DND-41 (cell line): ENCODE results near the gene THOC5.

Experiments used
- ATAC-seq: fragments of 200-7000 bp; cut with Tn5 transposase; 3 replicates; pipeline ENCODE4 v1.9.1; 2021; ENCODE audit warnings: low read depth; ENCODE audit not compliant: insufficient read depth
- DNase-seq: peaks from one replicate; pipeline ENCODE4 v3.0.0-alpha.2; 2020
- H2AFZ ChIP-seq: 2 replicates; pipeline ENCODE4 v1.6.0; 2012; ENCODE audit warnings: low read depth, low read length
- H3K27ac ChIP-seq: 2 replicates; pipeline ENCODE4 v1.5.1; 2012; ENCODE audit warnings: low read length, inconsistent platforms
- H3K27me3 ChIP-seq: fragments of 200-600 bp; sonication (generic); 2 replicates; pipeline ENCODE4 v1.6.0; 2012; ENCODE audit warnings: low read length, mild to moderate bottlenecking, inconsistent platforms; ENCODE audit not compliant: insufficient read depth, poor library complexity
- H3K36me3 ChIP-seq: 2 replicates; pipeline ENCODE4 v1.5.1; 2012; ENCODE audit warnings: low read length, inconsistent platforms; ENCODE audit not compliant: insufficient read depth
- H3K4me1 ChIP-seq: 2 replicates; pipeline ENCODE4 v1.5.1; 2012; ENCODE audit warnings: mild to moderate bottlenecking, low read length; ENCODE audit not compliant: insufficient read depth
- H3K4me2 ChIP-seq: 2 replicates; pipeline ENCODE4 v1.6.0; 2012; ENCODE audit warnings: mild to moderate bottlenecking, moderate library complexity, low read length, inconsistent platforms; ENCODE audit not compliant: insufficient read depth
- H3K4me3 ChIP-seq, 2 experiments: fragments of 200-600 bp in 1 of 2; shearing (Covaris generic) in 1 of 2; 2 replicates each; pipeline ENCODE4 v1.5.1; 2012 to 2016; ENCODE audit warnings: inconsistent platforms in 2 of 2, low read length in 2 of 2, mild to moderate bottlenecking in 2 of 2, low read depth in 1 of 2, moderate library complexity in 1 of 2
- H3K79me2 ChIP-seq: 2 replicates; pipeline ENCODE4 v1.6.0; 2012; ENCODE audit warnings: low read length, inconsistent platforms; ENCODE audit not compliant: insufficient read depth
- H3K9ac ChIP-seq: 2 replicates; pipeline ENCODE4 v1.6.0; 2012; ENCODE audit warnings: low read depth, mild to moderate bottlenecking, inconsistent platforms, low read length, moderate library complexity
- H3K9me3 ChIP-seq: 2 replicates; pipeline ENCODE4 v1.5.1; 2012; ENCODE audit warnings: low read length, moderate library complexity, mild to moderate bottlenecking, inconsistent platforms; ENCODE audit not compliant: insufficient read depth, severe bottlenecking
- H4K20me1 ChIP-seq: 2 replicates; pipeline ENCODE4 v1.6.0; 2012; ENCODE audit warnings: low read length; ENCODE audit not compliant: insufficient read depth
- EZH2 ChIP-seq: IDR thresholded peaks from 3 replicates; pipeline ENCODE4 v1.6.1; 2012; ENCODE audit warnings: borderline replicate concordance, low read depth, mild to moderate bottlenecking, moderate library complexity, low read length, inconsistent platforms; ENCODE audit not compliant: severe bottlenecking
- TF ChIP-seq, protein P1 (sequence below): IDR thresholded peaks from 2 replicates; pipeline ENCODE4 v1.5.1; 2012; ENCODE audit warnings: borderline replicate concordance, low read length, moderate library complexity, mild to moderate bottlenecking; ENCODE audit not compliant: poor library complexity, severe bottlenecking; ENCODE audit errors: extremely low read depth

The THOC5 gene

DNA sequence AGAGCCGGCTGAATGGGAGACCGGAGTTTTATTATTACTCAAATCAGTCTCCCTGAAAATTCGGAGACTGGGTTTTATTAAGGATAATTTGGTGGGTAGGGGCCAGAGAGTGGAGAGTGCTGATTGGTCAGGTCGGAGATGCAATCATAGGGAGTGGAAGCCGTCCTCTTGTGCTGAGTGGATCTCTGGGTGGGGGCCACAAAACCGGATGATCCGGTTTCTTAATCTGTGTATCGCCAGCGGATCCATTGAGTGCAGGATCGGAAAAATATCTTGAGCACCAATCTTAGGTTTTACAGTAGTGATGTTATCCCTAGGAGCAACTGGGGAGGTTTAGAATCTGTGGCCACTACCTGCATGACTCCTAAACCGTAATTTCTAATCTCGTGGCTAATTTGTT, 28.2 kb upstream of the THOC5 start:
- no peaks in the 10 kb centered on the region for H4K20me1 ChIP-seq
- H3K79me2 ChIP-seq: peaks cover 12% of the 10 kb centered on the region
- H3K4me1 ChIP-seq: peaks cover 31% of the 10 kb centered on the region
- H3K9ac ChIP-seq: peak overlapping the region; percentile 62
- H3K27me3 ChIP-seq: no peaks in the 10 kb centered on the region
- ATAC-seq: no peak
- no peak for TF ChIP-seq EZH2
- TF ChIP-seq, protein P1, sequence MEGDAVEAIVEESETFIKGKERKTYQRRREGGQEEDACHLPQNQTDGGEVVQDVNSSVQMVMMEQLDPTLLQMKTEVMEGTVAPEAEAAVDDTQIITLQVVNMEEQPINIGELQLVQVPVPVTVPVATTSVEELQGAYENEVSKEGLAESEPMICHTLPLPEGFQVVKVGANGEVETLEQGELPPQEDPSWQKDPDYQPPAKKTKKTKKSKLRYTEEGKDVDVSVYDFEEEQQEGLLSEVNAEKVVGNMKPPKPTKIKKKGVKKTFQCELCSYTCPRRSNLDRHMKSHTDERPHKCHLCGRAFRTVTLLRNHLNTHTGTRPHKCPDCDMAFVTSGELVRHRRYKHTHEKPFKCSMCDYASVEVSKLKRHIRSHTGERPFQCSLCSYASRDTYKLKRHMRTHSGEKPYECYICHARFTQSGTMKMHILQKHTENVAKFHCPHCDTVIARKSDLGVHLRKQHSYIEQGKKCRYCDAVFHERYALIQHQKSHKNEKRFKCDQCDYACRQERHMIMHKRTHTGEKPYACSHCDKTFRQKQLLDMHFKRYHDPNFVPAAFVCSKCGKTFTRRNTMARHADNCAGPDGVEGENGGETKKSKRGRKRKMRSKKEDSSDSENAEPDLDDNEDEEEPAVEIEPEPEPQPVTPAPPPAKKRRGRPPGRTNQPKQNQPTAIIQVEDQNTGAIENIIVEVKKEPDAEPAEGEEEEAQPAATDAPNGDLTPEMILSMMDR: no peak
- DNase-seq: no peak
- peak overlapping the region; percentile 64 to 77; a peak in 3 of 4 replicates for H3K4me3 ChIP-seq
- peak overlapping the region; percentile 92 for H3K4me2 ChIP-seq
- H2AFZ ChIP-seq: peak overlapping the region; percentile 72
- peak overlapping the region; percentile 75 for H3K27ac ChIP-seq
- H3K36me3 ChIP-seq: no peaks in the 10 kb centered on the region
- H3K9me3 ChIP-seq: no peaks in the 10 kb centered on the region

GRCh38 chr22:29580200-29580810, 26.7 kb upstream of the THOC5 start:
- Histone ChIP-seq H3K4me1 (peaks cover 31% of the 10 kb centered on the region), H3K9me3 (no peaks in the 10 kb centered on the region), H3K9ac (peak overlapping the region; percentile 62), H3K4me3 (peak overlapping the region; percentile 64 to 77; a peak in 3 of 4 replicates), H4K20me1 (no peaks in the 10 kb centered on the region), H3K36me3 (no peaks in the 10 kb centered on the region), H3K4me2 (peak overlapping the region; percentile 92), H3K27me3 (no peaks in the 10 kb centered on the region), H3K79me2 (peaks cover 12% of the 10 kb centered on the region), H3K27ac (peak overlapping the region; percentile 75), H2AFZ (peak overlapping the region; percentile 80)
- TF ChIP-seq EZH2: no peak
- TF ChIP-seq, protein P1: no peak
- ATAC-seq (peak; percentile 5; the same call in 2 of the 3 replicates), DNase-seq (peak; percentile 28)

DNA sequence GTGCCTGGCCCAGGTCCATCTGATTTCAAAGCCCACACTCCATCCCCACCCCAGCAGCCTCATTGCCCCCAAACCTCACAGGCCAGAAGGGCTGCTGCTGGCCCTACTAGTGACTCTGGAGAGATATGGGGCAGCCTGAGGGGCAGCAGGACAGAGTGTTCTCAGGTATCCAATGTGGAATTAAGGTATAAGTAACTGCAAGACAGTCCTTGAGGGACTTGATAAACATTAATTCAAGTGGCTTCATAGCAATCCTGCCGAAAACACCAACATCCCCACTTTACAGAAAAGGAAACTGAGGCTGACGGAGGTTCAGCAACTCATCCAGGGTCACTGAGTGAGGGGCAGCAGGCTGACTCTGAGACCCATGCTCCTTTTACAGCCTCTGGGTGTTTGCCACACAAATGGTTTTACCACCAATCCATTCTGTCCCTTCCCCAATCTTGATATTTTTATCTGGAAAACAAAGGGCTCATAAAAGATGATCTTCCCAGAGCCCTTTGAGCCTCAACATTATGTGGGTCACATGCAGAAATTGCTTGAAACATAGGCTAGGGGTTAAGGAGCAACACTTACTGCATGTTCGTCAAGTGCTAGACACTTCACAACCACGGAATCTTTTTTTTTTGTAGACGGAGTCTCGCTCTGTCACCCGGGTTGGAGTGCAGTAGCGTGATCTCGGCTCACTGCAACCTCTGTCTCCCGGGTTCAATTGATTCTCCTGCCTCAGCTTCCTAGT, 25.1 kb upstream of the THOC5 start:
- Histone ChIP-seq H3K9ac (no peak overlapping the region), H2AFZ (no peak overlapping the region), H3K36me3 (no peaks in the 10 kb centered on the region), H3K9me3 (no peaks in the 10 kb centered on the region), H3K4me1 (peaks cover 31% of the 10 kb centered on the region), H3K79me2 (peaks cover 12% of the 10 kb centered on the region), H3K4me2 (no peak overlapping the region), H3K27me3 (no peaks in the 10 kb centered on the region), H3K27ac (no peak overlapping the region), H3K4me3 (no peak overlapping the region), H4K20me1 (no peaks in the 10 kb centered on the region)
- ATAC-seq (no peak), DNase-seq (no peak)
- TF ChIP-seq EZH2: no peak
- TF ChIP-seq, protein P1: no peak
